LNCaP clone FGC (cell line): ENCODE data around the gene XYLT1.

Experiments
- DNase-seq: peaks from one replicate; pipeline ENCODE4 v3.0.0-alpha.2; 2011; ENCODE audit warnings: low read depth
- H3K4me3 ChIP-seq: 2 replicates; pipeline ENCODE4 v1.5.1; 2011; ENCODE audit warnings: mild to moderate bottlenecking, low read depth, low read length, control low read depth
- CTCF ChIP-seq: IDR thresholded peaks from 2 replicates; pipeline ENCODE4 v1.5.1; 2012; ENCODE audit warnings: mild to moderate bottlenecking; ENCODE audit not compliant: control insufficient read depth, insufficient read depth; ENCODE audit errors: extremely low read depth

XYLT1 gene

GRCh38 chr16:17205279-17206211 is 265.2 kb downstream of the XYLT1 start:
- no peak for TF ChIP-seq CTCF
- H3K4me3 ChIP-seq = no peak overlapping the region
- peak; percentile 19 for DNase-seq

GRCh38 chr16:17204644-17205043 is 266.1 kb downstream of the XYLT1 start:
- H3K4me3 ChIP-seq = no peak overlapping the region
- no peak for DNase-seq
- no peak for TF ChIP-seq CTCF

GRCh38 chr16:17204206-17204605 is 266.6 kb downstream of the XYLT1 start:
- DNase-seq = no peak
- no peak overlapping the region for H3K4me3 ChIP-seq
- no peak for TF ChIP-seq CTCF

- no peak for DNase-seq
- no peak for TF ChIP-seq CTCF
- no peak overlapping the region for H3K4me3 ChIP-seq
Measured at GRCh38 chr16:17203424-17203823, 267.3 kb downstream of the XYLT1 start.

GRCh38 chr16:17199135-17199534 is 271.6 kb downstream of the XYLT1 start:
- DNase-seq = no peak
- no peak for TF ChIP-seq CTCF
- no peak overlapping the region for H3K4me3 ChIP-seq

GRCh38 chr16:17196526-17196925 is 274.2 kb downstream of the XYLT1 start:
- TF ChIP-seq CTCF = no peak
- H3K4me3 ChIP-seq = no peak overlapping the region
- no peak for DNase-seq

GRCh38 chr16:17194190-17194780 is 276.5 kb downstream of the XYLT1 start:
- TF ChIP-seq CTCF = peak; percentile 43
- no peak overlapping the region for H3K4me3 ChIP-seq
- DNase-seq = no peak
